ENCODE data around the gene IGFBP7. TPM values are rescaled to one million over a fixed set of nuclear protein-coding genes. Genes with fewer than 3 reads are reported as not detected.
"Not testable (repeated sequence)": the region's sequence is repeated elsewhere in the genome, so short reads cannot be mapped to it uniquely, and the experiment has no call there.

Gene IGFBP7
- total and polyA plus RNA-seq, 4 donors = 2,521 to 5,050 (median 2,800) TPM

- Histone ChIP-seq H3K27me3 (ENCODE audit: control insufficient read depth in 1 of 2, insufficient read depth in 2 of 2, low read length in 1 of 2) (no peaks in the 10 kb centered on the region), H3K4me1 (ENCODE audit: control insufficient read depth in 1 of 2, insufficient read depth in 2 of 2, low read length in 2 of 2) (peaks cover 2 to 18% of the 10 kb centered on the region in 2 donors), H3K4me3 (ENCODE audit: low read length in 2 of 2) (no peak overlapping the region), H3K36me3 (ENCODE audit: control insufficient read depth in 1 of 2, insufficient read depth in 2 of 2, low read length in 1 of 2) (no peaks in the 10 kb centered on the region), H3K27ac (ENCODE audit: low read depth in 1 of 2, low read length in 2 of 2) (peak overlapping the region; percentile 65 to 81), H3K9me3 (ENCODE audit: control insufficient read depth, low read length) (no peaks in the 10 kb centered on the region)
- DNase-seq (peak; percentile 71 to 85), ATAC-seq (ENCODE audit: low FRiP score) (peak; percentile 79)
- intact Hi-C loops (cut with DNase I) = loop anchor here in 1 of 2 donors (5.0 kb wide), 1 partner anchor 42 kb away; no protein-coding TSS in a partner anchor
- 21 to 23% methylated on average over 20 of the region's 20 CpGs for WGBS, 2 donors
Observed at GRCh38 chr4:57064811-57065711, 45.1 kb downstream of the IGFBP7 start.

GRCh38 chr4:57064120-57064519 lies 46.1 kb downstream of the IGFBP7 start:
- Histone ChIP-seq H3K36me3 (ENCODE audit: control insufficient read depth in 1 of 2, insufficient read depth in 2 of 2, low read length in 1 of 2) (no peaks in the 10 kb centered on the region), H3K4me1 (ENCODE audit: control insufficient read depth in 1 of 2, insufficient read depth in 2 of 2, low read length in 2 of 2) (peaks cover 3 to 18% of the 10 kb centered on the region in 2 donors), H3K9me3 (ENCODE audit: control insufficient read depth, low read length) (no peaks in the 10 kb centered on the region), H3K27me3 (ENCODE audit: control insufficient read depth in 1 of 2, insufficient read depth in 2 of 2, low read length in 1 of 2) (no peaks in the 10 kb centered on the region), H3K27ac (ENCODE audit: low read depth in 1 of 2, low read length in 2 of 2) (peak overlapping the region; percentile 81 to 97), H3K4me3 (ENCODE audit: low read length in 2 of 2) (no peak overlapping the region)
- DNase-seq (no peak), ATAC-seq (ENCODE audit: low FRiP score) (no peak)
- intact Hi-C loops (cut with DNase I) = no loop called here
- WGBS, 2 donors = 10 to 15% methylated on average over 2 of the region's 2 CpGs

- DNase-seq (no peak), ATAC-seq (ENCODE audit: low FRiP score) (no peak)
- intact Hi-C loops (cut with DNase I) = no loop called here
- 18 to 29% methylated on average over 1 of the region's 1 CpG for WGBS, 2 donors
- Histone ChIP-seq H3K9me3 (ENCODE audit: control insufficient read depth, low read length) (no peaks in the 10 kb centered on the region), H3K36me3 (ENCODE audit: control insufficient read depth in 1 of 2, insufficient read depth in 2 of 2, low read length in 1 of 2) (no peaks in the 10 kb centered on the region), H3K27me3 (ENCODE audit: control insufficient read depth in 1 of 2, insufficient read depth in 2 of 2, low read length in 1 of 2) (no peaks in the 10 kb centered on the region), H3K4me3 (ENCODE audit: low read length in 2 of 2) (no peak overlapping the region), H3K4me1 (ENCODE audit: control insufficient read depth in 1 of 2, insufficient read depth in 2 of 2, low read length in 2 of 2) (peaks cover 3 to 14% of the 10 kb centered on the region in 2 donors), H3K27ac (ENCODE audit: low read depth in 1 of 2, low read length in 2 of 2) (peak overlapping the region in 1 of 2 donors; percentile 90)
Observed at GRCh38 chr4:57063518-57063917, 46.7 kb downstream of the IGFBP7 start.

- DNase-seq (no peak), ATAC-seq (ENCODE audit: low FRiP score) (no peak)
- peaks cover 5 to 25% of the 10 kb centered on the region in 2 donors for H3K4me1 ChIP-seq (ENCODE audit: control insufficient read depth in 1 of 2, insufficient read depth in 2 of 2, low read length in 2 of 2)
Observed at GRCh38 chr4:57061395-57061794, 48.8 kb downstream of the IGFBP7 start.

GRCh38 chr4:57060717-57061067 lies 49.5 kb downstream of the IGFBP7 start:
- DNase-seq; H3K36me3 ChIP-seq (ENCODE audit: control insufficient read depth in 1 of 2, insufficient read depth in 2 of 2, low read length in 1 of 2); H3K4me3 ChIP-seq (ENCODE audit: low read length in 2 of 2); ATAC-seq (ENCODE audit: low FRiP score); H3K27me3 ChIP-seq (ENCODE audit: control insufficient read depth in 1 of 2, insufficient read depth in 2 of 2, low read length in 1 of 2); H3K9me3 ChIP-seq (ENCODE audit: control insufficient read depth, low read length): not testable (repeated sequence)
- Histone ChIP-seq H3K4me1 (ENCODE audit: control insufficient read depth in 1 of 2, insufficient read depth in 2 of 2, low read length in 2 of 2) (peaks cover 5 to 29% of the 10 kb centered on the region in 2 donors), H3K27ac (ENCODE audit: low read depth in 1 of 2, low read length in 2 of 2) (peak overlapping the region; percentile 90 to 96)
- WGBS, 2 donors = 34 to 36% methylated on average over 6 of the region's 6 CpGs
- intact Hi-C loops (cut with DNase I) = loop anchor here in 1 of 2 donors (2.0 kb wide), 1 partner anchor 20 kb away; no protein-coding TSS in a partner anchor

More at GRCh38 chr4:57061395-57061794, 48.8 kb downstream of the IGFBP7 start:
- Histone ChIP-seq H3K4me3 (ENCODE audit: low read length in 2 of 2) (no peak overlapping the region), H3K27me3 (ENCODE audit: control insufficient read depth in 1 of 2, insufficient read depth in 2 of 2, low read length in 1 of 2) (no peaks in the 10 kb centered on the region), H3K9me3 (ENCODE audit: control insufficient read depth, low read length) (no peaks in the 10 kb centered on the region), H3K27ac (ENCODE audit: low read depth in 1 of 2, low read length in 2 of 2) (peak overlapping the region; percentile 22 to 96), H3K36me3 (ENCODE audit: control insufficient read depth in 1 of 2, insufficient read depth in 2 of 2, low read length in 1 of 2) (no peaks in the 10 kb centered on the region)
- 15 to 22% methylated on average over 5 of the region's 5 CpGs for WGBS, 2 donors
- intact Hi-C loops (cut with DNase I) = loop anchor here in 1 of 2 donors (2.0 kb wide), 1 partner anchor 19 kb away; no protein-coding TSS in a partner anchor

- Histone ChIP-seq H3K4me1 (ENCODE audit: control insufficient read depth in 1 of 2, insufficient read depth in 2 of 2, low read length in 2 of 2) (peaks cover 5 to 29% of the 10 kb centered on the region in 2 donors), H3K36me3 (ENCODE audit: control insufficient read depth in 1 of 2, insufficient read depth in 2 of 2, low read length in 1 of 2) (no peaks in the 10 kb centered on the region), H3K4me3 (ENCODE audit: low read length in 2 of 2) (no peak overlapping the region), H3K27ac (ENCODE audit: low read depth in 1 of 2, low read length in 2 of 2) (peak overlapping the region; percentile 90 to 96), H3K27me3 (ENCODE audit: control insufficient read depth in 1 of 2, insufficient read depth in 2 of 2, low read length in 1 of 2) (no peaks in the 10 kb centered on the region), H3K9me3 (ENCODE audit: control insufficient read depth, low read length) (no peaks in the 10 kb centered on the region)
- no peak for ATAC-seq (ENCODE audit: low FRiP score)
- DNase-seq = no peak
- intact Hi-C loops (cut with DNase I) = loop anchor here in 1 of 2 donors (2.0 kb wide), 1 partner anchor 21 kb away; no protein-coding TSS in a partner anchor
- 5 to 8% methylated on average over 6 of the region's 6 CpGs for WGBS, 2 donors
Observed at GRCh38 chr4:57059890-57060716, 50.1 kb downstream of the IGFBP7 start.

- Histone ChIP-seq H3K36me3 (ENCODE audit: control insufficient read depth in 1 of 2, insufficient read depth in 2 of 2, low read length in 1 of 2) (no peaks in the 10 kb centered on the region), H3K4me1 (ENCODE audit: control insufficient read depth in 1 of 2, insufficient read depth in 2 of 2, low read length in 2 of 2) (peaks cover 3 to 33% of the 10 kb centered on the region in 2 donors), H3K27ac (ENCODE audit: low read depth in 1 of 2, low read length in 2 of 2) (peak overlapping the region; percentile 85 to 98), H3K4me3 (ENCODE audit: low read length in 2 of 2) (no peak overlapping the region), H3K27me3 (ENCODE audit: control insufficient read depth in 1 of 2, insufficient read depth in 2 of 2, low read length in 1 of 2) (no peaks in the 10 kb centered on the region), H3K9me3 (ENCODE audit: control insufficient read depth, low read length) (no peaks in the 10 kb centered on the region)
- 5 to 11% methylated on average over 14 of the region's 14 CpGs for WGBS, 2 donors
- intact Hi-C loops (cut with DNase I) = no loop called here
- DNase-seq (no peak), ATAC-seq (ENCODE audit: low FRiP score) (peak; percentile 59)
Observed at GRCh38 chr4:57055886-57056285, 54.3 kb downstream of the IGFBP7 start.

- H3K4me1 ChIP-seq (ENCODE audit: control insufficient read depth in 1 of 2, insufficient read depth in 2 of 2, low read length in 2 of 2) = peaks cover 2 to 35% of the 10 kb centered on the region in 2 donors
Observed at GRCh38 chr4:57053508-57053907, 56.7 kb downstream of the IGFBP7 start.

More at GRCh38 chr4:57053508-57053907, 56.7 kb downstream of the IGFBP7 start:
- DNase-seq (peak in 1 of 2 donors; percentile 54), ATAC-seq (ENCODE audit: low FRiP score) (peak; percentile 13)
- no peak overlapping the region for H3K4me3 ChIP-seq (ENCODE audit: low read length in 2 of 2)
- 0 to 19% methylated on average over 5 of the region's 5 CpGs for WGBS, 2 donors
- no peaks in the 10 kb centered on the region for H3K36me3 ChIP-seq (ENCODE audit: control insufficient read depth in 1 of 2, insufficient read depth in 2 of 2, low read length in 1 of 2)
- H3K27ac ChIP-seq (ENCODE audit: low read depth in 1 of 2, low read length in 2 of 2) = peak overlapping the region; percentile 39 to 90
- H3K9me3 ChIP-seq (ENCODE audit: control insufficient read depth, low read length) = no peaks in the 10 kb centered on the region
- no peaks in the 10 kb centered on the region for H3K27me3 ChIP-seq (ENCODE audit: control insufficient read depth in 1 of 2, insufficient read depth in 2 of 2, low read length in 1 of 2)
- intact Hi-C loops (cut with DNase I) = no loop called here

All from aorta (tissue), 5 donors.